RWPE2 (cell line): Measurements from ENCODE around the gene BHLHE23.

ENCODE experiments used
- ATAC-seq: fragments of 200-7000 bp; cut with Tn5 transposase; 3 replicates; pipeline ENCODE4 v1.9.1; 2021; ENCODE audit warnings: low read depth
- DNase-seq: peaks from one replicate; pipeline ENCODE4 v3.0.0-alpha.2; 2020; ENCODE audit warnings: low spot score
- H3K27ac ChIP-seq: fragments of 450-650 bp; 2 replicates; pipeline ENCODE4 v1.5.1; 2017; ENCODE audit warnings: mild to moderate bottlenecking; ENCODE audit not compliant: poor library complexity, severe bottlenecking
- H3K27me3 ChIP-seq: fragments of 250-450 bp; sonication (Bioruptor Pico); 2 replicates; pipeline ENCODE4 v1.5.1; 2021; ENCODE audit warnings: mild to moderate bottlenecking, moderate library complexity; ENCODE audit not compliant: insufficient read depth, poor library complexity, severe bottlenecking
- H3K36me3 ChIP-seq: fragments of 250-450 bp; sonication (Bioruptor Pico); 2 replicates; pipeline ENCODE4 v1.5.1; 2020; ENCODE audit warnings: low read depth, mild to moderate bottlenecking, moderate library complexity
- H3K4me1 ChIP-seq: fragments of 250-450 bp; sonication (Bioruptor Pico); 2 replicates; pipeline ENCODE4 v1.5.1; 2021; ENCODE audit warnings: mild to moderate bottlenecking, moderate library complexity; ENCODE audit not compliant: insufficient read depth, poor library complexity, severe bottlenecking
- H3K4me3 ChIP-seq: fragments of 250-450 bp; sonication (Bioruptor Pico); 2 replicates; pipeline ENCODE4 v1.5.1; 2021; ENCODE audit warnings: mild to moderate bottlenecking, moderate library complexity; ENCODE audit not compliant: severe bottlenecking
- H3K9me3 ChIP-seq: fragments of 250-450 bp; sonication (Bioruptor Pico); 2 replicates; pipeline ENCODE4 v1.5.1; 2021; ENCODE audit warnings: mild to moderate bottlenecking, moderate library complexity; ENCODE audit not compliant: severe bottlenecking
- CTCF ChIP-seq: fragments of 450-650 bp; IDR thresholded peaks from one replicate; pipeline ENCODE4 v1.5.1; 2017; ENCODE audit warnings: mild to moderate bottlenecking, moderate library complexity; ENCODE audit not compliant: poor library complexity, severe bottlenecking

The BHLHE23 gene

GRCh38 chr20:63050406-63050805 is 43.6 kb upstream of the BHLHE23 start:
- no peak for TF ChIP-seq CTCF
- Histone ChIP-seq H3K27ac (no peak overlapping the region), H3K36me3 (no peaks in the 10 kb centered on the region), H3K9me3 (no peaks in the 10 kb centered on the region), H3K27me3 (peaks cover 63% of the 10 kb centered on the region), H3K4me1 (no peaks in the 10 kb centered on the region), H3K4me3 (no peak overlapping the region)
- ATAC-seq = no peak
- DNase-seq = peak; percentile 80

- no peak for TF ChIP-seq CTCF
- DNase-seq (peak; percentile 85), ATAC-seq (peak; percentile 8; the same call in 1 of the 3 replicates)
- Histone ChIP-seq H3K9me3 (no peaks in the 10 kb centered on the region), H3K36me3 (no peaks in the 10 kb centered on the region), H3K27me3 (peaks cover 61% of the 10 kb centered on the region), H3K27ac (no peak overlapping the region), H3K4me1 (no peaks in the 10 kb centered on the region), H3K4me3 (no peak overlapping the region)
Measured at GRCh38 chr20:63049561-63050221, 42.9 kb upstream of the BHLHE23 start.

GRCh38 chr20:63049191-63049518 is 42.4 kb upstream of the BHLHE23 start:
- H3K4me1 ChIP-seq = no peaks in the 10 kb centered on the region
- H3K4me3 ChIP-seq = no peak overlapping the region
- DNase-seq (no peak), ATAC-seq (no peak)
- no peak overlapping the region for H3K27ac ChIP-seq
- no peaks in the 10 kb centered on the region for H3K9me3 ChIP-seq
- no peak for TF ChIP-seq CTCF
- H3K36me3 ChIP-seq = no peaks in the 10 kb centered on the region
- H3K27me3 ChIP-seq = peaks cover 59% of the 10 kb centered on the region

- ATAC-seq (peak; percentile 27; the same call in 1 of the 3 replicates), DNase-seq (peak; percentile 80)
- Histone ChIP-seq H3K9me3 (no peaks in the 10 kb centered on the region), H3K27me3 (peaks cover 54% of the 10 kb centered on the region), H3K4me1 (no peaks in the 10 kb centered on the region), H3K27ac (no peak overlapping the region), H3K4me3 (no peak overlapping the region), H3K36me3 (no peaks in the 10 kb centered on the region)
- TF ChIP-seq CTCF = no peak
Measured at GRCh38 chr20:63048516-63049190, 41.9 kb upstream of the BHLHE23 start.

GRCh38 chr20:63047946-63048345 is 41.2 kb upstream of the BHLHE23 start:
- peaks cover 54% of the 10 kb centered on the region for H3K27me3 ChIP-seq
- no peak overlapping the region for H3K27ac ChIP-seq
- H3K9me3 ChIP-seq = no peaks in the 10 kb centered on the region
- H3K4me3 ChIP-seq = no peak overlapping the region
- DNase-seq (peak; percentile 73), ATAC-seq (no peak)
- H3K36me3 ChIP-seq = no peaks in the 10 kb centered on the region
- no peaks in the 10 kb centered on the region for H3K4me1 ChIP-seq
- TF ChIP-seq CTCF = no peak
